ENCODE results near the gene ADCY2. TPM values are rescaled to one million over a fixed set of nuclear protein-coding genes. Genes with fewer than 3 reads are reported as not detected.
A peak's percentile ranks its signal among the peaks of the same experiment; 100 is the strongest.

Gene ADCY2
- total and polyA plus RNA-seq, 8 donors = 0.29 to 7.5 (median 1.1) TPM

DNA sequence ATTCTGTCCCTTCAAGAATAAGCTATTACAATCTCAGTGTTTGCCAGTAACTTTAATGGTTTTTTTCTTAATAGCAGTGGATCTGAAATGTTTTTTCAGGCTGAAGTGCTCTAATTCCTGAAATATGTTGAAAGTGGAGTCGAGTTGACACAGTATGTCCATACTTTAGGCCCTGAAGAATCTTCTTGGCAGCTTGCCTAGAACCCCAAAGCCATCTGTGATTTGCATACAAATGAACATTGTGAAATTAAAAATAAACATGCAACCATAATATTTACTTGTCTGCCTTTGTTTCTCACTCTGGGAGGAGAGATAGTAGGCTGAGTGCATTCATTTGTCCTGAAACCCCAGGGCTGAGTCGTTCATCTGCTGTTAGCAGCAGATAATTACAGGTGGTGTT, 152.7 kb downstream of the ADCY2 start:
- TF ChIP-seq, protein P1, sequence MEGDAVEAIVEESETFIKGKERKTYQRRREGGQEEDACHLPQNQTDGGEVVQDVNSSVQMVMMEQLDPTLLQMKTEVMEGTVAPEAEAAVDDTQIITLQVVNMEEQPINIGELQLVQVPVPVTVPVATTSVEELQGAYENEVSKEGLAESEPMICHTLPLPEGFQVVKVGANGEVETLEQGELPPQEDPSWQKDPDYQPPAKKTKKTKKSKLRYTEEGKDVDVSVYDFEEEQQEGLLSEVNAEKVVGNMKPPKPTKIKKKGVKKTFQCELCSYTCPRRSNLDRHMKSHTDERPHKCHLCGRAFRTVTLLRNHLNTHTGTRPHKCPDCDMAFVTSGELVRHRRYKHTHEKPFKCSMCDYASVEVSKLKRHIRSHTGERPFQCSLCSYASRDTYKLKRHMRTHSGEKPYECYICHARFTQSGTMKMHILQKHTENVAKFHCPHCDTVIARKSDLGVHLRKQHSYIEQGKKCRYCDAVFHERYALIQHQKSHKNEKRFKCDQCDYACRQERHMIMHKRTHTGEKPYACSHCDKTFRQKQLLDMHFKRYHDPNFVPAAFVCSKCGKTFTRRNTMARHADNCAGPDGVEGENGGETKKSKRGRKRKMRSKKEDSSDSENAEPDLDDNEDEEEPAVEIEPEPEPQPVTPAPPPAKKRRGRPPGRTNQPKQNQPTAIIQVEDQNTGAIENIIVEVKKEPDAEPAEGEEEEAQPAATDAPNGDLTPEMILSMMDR (IDR thresholded peaks at IDR 0.05) = no peak
- TF ChIP-seq POLR2A (IDR thresholded peaks at IDR 0.05) (no peak), EP300 (IDR thresholded peaks at IDR 0.05) (no peak), POLR2AphosphoS5 (IDR thresholded peaks at IDR 0.05) (no peak)
- no peak overlapping the region for H3K27ac ChIP-seq
- peaks cover 0 to 6% (median 0%) of the 10 kb centered on the region in 4 donors for H3K36me3 ChIP-seq
- 49 to 79% (median 57%) methylated on average over 2 of the region's 2 CpGs for whole genome bisulfite sequencing, 5 donors
- no peaks in the 10 kb centered on the region for H3K9me3 ChIP-seq
- H3K27me3 ChIP-seq = no peaks in the 10 kb centered on the region
- intact Hi-C loops (cut with DNase I; ENCODE audit: low total_unique reads) = no loop called here
- no peak for DNase-seq
- no peak overlapping the region for H3K4me3 ChIP-seq
- no peaks in the 10 kb centered on the region for H3K4me1 ChIP-seq

DNA sequence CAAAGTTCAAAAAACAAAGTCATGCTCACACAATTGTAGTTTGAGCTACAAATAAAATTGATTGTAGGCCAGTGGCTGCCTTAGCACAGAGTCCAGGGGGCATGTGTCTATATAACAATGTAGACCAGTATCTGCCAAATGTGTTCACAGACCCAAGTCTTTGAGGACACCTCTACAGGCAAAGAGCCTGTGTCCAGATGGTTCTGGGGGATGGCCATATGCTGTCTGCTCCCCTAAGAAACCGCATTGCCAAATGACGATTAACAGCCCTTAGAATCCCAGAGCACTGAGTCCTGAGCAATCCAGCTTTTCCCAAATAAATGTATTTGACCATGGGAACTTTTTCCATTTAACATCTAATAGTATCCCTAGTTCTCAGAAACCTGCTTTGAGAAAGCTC, 169.6 kb downstream of the ADCY2 start:
- Histone ChIP-seq H3K27ac (no peak overlapping the region), H3K36me3 (no peaks in the 10 kb centered on the region), H3K4me3 (no peak overlapping the region), H3K9me3 (no peaks in the 10 kb centered on the region), H3K27me3 (no peaks in the 10 kb centered on the region), H3K4me1 (no peaks in the 10 kb centered on the region)
- intact Hi-C loops (cut with DNase I; ENCODE audit: low total_unique reads) = no loop called here
- 88 to 97% (median 94%) methylated on average over 2 of the region's 2 CpGs for WGBS, 5 donors
- DNase-seq = no peak
- TF ChIP-seq POLR2AphosphoS5 (IDR thresholded peaks at IDR 0.05) (no peak), POLR2A (IDR thresholded peaks at IDR 0.05) (no peak), EP300 (IDR thresholded peaks at IDR 0.05) (no peak)
- TF ChIP-seq, protein P1 (IDR thresholded peaks at IDR 0.05) = no peak

DNA sequence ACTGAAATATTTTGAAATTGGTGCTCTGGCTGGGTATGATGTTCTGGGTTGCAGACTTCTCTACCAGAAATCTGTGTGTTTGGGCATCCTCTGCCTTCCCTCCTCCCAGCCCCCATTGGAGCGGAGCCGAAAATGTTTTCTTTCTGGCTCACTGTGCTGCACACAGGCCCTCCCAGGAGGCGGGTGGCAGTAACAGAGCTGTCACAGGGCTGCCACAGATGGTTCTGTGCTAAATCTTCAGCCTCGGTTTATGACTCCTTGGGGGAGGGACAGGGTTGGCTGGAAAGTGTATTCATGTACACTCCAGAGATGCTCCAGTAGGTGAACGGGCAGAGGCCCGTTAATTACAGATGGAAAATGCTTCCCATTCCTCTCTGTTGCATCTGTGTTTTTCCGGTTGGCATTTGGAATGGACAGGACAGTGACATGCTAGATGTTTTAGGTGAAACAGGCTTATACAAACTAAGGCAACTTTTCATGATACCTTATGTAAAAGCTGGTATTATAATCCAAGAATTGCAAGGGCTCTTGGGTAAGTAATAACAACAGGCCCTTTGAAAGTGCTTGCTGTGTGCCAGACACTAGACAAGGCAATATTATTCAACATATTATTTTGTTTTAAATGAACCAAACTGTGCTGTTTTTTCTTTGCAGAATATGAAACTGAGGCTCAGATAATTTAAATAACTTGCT, 180.2 kb downstream of the ADCY2 start:
- Histone ChIP-seq H3K4me1 (no peaks in the 10 kb centered on the region), H3K36me3 (no peaks in the 10 kb centered on the region), H3K9me3 (no peaks in the 10 kb centered on the region), H3K4me3 (no peak overlapping the region), H3K27ac (no peak overlapping the region), H3K27me3 (no peaks in the 10 kb centered on the region)
- TF ChIP-seq EP300 (IDR thresholded peaks at IDR 0.05) (no peak), POLR2AphosphoS5 (IDR thresholded peaks at IDR 0.05) (no peak)
- intact Hi-C loops (cut with DNase I; ENCODE audit: low total_unique reads) = no loop called here
- 63 to 80% (median 74%) methylated on average over 7 of the region's 7 CpGs for WGBS, 5 donors
- DNase-seq = peak in 1 of 2 donors; percentile 35

DNA sequence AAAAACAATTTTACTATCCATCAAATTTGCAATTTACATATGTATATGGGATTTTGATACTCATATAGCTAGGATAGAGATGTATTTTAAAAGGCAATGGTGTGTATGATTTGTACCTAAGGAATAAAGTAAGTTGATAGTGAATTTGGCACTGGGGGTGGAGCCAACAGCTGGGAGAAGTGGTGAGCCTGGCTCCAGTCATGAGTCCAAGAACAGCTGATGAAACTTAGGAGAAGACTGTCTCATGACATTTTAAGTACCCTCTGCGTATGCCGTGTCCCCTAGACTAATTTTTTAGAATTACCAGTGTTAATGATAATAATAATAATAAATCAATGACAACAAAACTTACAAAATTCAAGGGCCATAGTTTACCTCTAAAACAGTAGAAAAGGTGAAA, 181.4 kb downstream of the ADCY2 start:
- DNase-seq = no peak
- WGBS, 5 donors = 91 to 97% (median 93%) methylated on average over 2 of the region's 2 CpGs
- Histone ChIP-seq H3K36me3 (no peaks in the 10 kb centered on the region), H3K4me3 (no peak overlapping the region), H3K27ac (no peak overlapping the region), H3K27me3 (no peaks in the 10 kb centered on the region), H3K4me1 (no peaks in the 10 kb centered on the region), H3K9me3 (no peaks in the 10 kb centered on the region)
- intact Hi-C loops (cut with DNase I; ENCODE audit: low total_unique reads) = no loop called here
- TF ChIP-seq, protein P1 (IDR thresholded peaks at IDR 0.05) = no peak
- TF ChIP-seq EP300 (IDR thresholded peaks at IDR 0.05) = no peak

DNA sequence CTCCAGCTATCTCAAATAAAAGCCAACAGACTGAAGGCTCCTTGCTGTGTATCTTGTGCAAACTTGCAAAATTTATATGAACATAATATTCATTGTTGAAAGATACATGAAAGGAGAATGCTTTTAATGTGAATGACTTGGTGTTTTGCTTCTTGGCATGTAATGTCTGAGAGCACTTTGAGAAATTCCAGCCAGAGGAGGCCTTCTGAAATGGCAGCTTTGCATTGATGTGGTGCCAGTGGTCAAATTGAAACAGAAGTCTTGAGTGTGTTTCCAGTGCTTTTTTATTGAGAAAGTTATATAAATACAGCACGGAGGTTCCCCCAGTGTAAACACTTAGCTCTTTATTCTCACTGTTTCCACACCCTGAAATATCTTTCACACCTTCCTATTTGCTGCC, 182.1 kb downstream of the ADCY2 start:
- Histone ChIP-seq H3K9me3 (no peaks in the 10 kb centered on the region), H3K4me1 (no peaks in the 10 kb centered on the region), H3K27ac (no peak overlapping the region), H3K36me3 (no peaks in the 10 kb centered on the region), H3K27me3 (no peaks in the 10 kb centered on the region), H3K4me3 (no peak overlapping the region)
- WGBS, 5 donors = 30 to 44% (median 38%) methylated on average over 1 of the region's 1 CpG
- TF ChIP-seq, protein P1 (IDR thresholded peaks at IDR 0.05) = no peak
- no peak for TF ChIP-seq EP300 (IDR thresholded peaks at IDR 0.05)
- TF ChIP-seq POLR2AphosphoS5 (IDR thresholded peaks at IDR 0.05) = no peak
- no peak for TF ChIP-seq POLR2A (IDR thresholded peaks at IDR 0.05)
- peak in 1 of 2 donors; percentile 27 for DNase-seq
- intact Hi-C loops (cut with DNase I; ENCODE audit: low total_unique reads) = no loop called here

Data from stomach (tissue), 9 donors.